ENCODE data around the gene LRP1-AS.

DNA sequence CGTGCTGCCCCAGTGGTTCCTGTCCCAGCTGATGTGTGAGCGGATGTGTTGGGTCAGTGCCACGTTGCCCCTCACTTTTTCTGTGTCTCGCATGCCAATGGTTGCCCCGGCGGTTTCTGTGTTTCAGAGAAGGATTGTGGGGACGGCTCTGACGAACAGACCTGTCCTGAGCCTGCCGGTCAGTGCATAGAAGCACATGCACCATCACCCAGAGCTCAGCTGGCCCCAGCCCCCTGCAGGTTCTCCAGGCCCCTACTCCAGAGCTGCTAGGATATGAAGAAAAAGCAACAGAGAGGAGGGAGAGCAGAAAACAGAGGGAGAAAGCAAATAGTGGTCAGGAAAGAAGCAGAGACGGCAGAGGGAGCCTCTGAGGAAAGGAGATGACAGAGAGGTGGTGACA, 20.6 kb upstream of the LRP1-AS start:
- TF ChIP-seq, protein P1, sequence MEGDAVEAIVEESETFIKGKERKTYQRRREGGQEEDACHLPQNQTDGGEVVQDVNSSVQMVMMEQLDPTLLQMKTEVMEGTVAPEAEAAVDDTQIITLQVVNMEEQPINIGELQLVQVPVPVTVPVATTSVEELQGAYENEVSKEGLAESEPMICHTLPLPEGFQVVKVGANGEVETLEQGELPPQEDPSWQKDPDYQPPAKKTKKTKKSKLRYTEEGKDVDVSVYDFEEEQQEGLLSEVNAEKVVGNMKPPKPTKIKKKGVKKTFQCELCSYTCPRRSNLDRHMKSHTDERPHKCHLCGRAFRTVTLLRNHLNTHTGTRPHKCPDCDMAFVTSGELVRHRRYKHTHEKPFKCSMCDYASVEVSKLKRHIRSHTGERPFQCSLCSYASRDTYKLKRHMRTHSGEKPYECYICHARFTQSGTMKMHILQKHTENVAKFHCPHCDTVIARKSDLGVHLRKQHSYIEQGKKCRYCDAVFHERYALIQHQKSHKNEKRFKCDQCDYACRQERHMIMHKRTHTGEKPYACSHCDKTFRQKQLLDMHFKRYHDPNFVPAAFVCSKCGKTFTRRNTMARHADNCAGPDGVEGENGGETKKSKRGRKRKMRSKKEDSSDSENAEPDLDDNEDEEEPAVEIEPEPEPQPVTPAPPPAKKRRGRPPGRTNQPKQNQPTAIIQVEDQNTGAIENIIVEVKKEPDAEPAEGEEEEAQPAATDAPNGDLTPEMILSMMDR (IDR thresholded peaks at IDR 0.05): no peak
- TF ChIP-seq POLR2AphosphoS5 (IDR thresholded peaks at IDR 0.05; ENCODE audit: low read depth, low read length): no peak
